HG03469 (cell line): Measurements from ENCODE around the gene CDH4.

Source experiments
- ATAC-seq: cut with Tn5 transposase; IDR thresholded peaks from one replicate; pipeline ENCODE4 v1.9.1; 2021; ENCODE audit warnings: mild to moderate bottlenecking, moderate library complexity, moderate number of reproducible peaks; ENCODE audit not compliant: unreplicated experiment

CDH4 gene

DNA sequence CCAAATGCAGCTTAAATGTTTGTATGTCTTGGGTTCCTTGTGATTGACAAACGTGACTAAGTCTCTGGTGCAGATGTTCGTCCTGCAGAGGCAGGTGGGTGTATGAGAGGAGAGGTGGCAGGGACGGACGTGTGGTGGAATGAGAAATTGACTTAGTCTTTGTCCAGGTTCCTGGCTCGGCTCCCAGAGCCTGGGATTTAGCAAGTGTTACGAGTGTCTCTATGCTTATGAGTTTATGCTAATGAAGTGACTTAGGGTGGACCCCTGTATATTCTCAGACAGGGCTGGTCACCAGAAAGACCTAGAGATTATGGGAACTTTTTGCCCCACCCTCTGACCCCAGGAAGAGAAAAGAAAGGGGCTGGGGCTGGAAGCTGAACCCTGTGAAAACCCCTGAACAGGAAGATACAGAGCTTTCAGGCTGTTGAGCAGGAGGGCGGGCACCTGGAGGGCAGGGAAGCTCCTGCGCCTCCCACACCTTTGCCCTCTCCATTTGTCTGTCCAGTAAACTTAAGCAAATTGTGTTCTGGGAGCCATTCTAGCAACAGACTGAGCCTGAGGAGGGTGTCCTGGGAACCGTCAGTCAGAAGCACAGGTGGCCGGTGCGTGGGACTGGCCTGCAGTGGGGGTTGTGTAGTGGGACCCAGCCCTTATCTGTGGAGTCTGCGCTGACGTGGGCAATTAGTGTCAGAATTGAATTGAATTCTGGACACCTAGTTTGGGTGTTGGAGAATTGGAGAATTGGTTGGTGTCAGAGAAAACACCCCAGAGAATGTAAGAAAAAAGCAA is 362.1 kb downstream of the CDH4 start:
- ATAC-seq, result no peak

GRCh38 chr20:61614706-61615100 is 362.6 kb downstream of the CDH4 start:
- no peak for ATAC-seq

- no peak for ATAC-seq
These were observed 363.7 kb downstream of the CDH4 start for GRCh38 chr20:61615806-61616205.

DNA sequence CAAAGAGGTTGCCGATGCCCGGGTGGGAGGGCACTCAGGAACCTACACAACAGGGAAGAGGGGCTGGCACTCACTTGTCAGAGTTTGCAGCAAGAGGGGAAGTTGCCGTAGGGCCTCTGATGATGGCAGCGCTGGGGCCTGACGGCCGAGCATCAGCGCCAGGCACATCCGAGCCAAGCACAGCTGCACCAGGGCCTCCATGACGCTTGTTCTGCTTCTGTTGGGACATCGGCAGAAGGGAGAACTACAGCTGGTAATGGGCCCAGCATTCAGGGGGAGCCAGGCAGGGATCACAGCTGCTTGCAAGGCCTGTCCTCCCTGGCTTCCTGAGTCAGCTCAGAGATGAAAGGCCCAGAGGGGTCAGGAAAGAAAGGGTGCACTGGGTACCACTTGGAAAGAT is 367.7 kb downstream of the CDH4 start:
- ATAC-seq, result no peak

- no peak for ATAC-seq
These were observed 368.1 kb downstream of the CDH4 start for GRCh38 chr20:61620174-61620573.

GRCh38 chr20:61621035-61621730 is 369.1 kb downstream of the CDH4 start:
- no peak for ATAC-seq

DNA sequence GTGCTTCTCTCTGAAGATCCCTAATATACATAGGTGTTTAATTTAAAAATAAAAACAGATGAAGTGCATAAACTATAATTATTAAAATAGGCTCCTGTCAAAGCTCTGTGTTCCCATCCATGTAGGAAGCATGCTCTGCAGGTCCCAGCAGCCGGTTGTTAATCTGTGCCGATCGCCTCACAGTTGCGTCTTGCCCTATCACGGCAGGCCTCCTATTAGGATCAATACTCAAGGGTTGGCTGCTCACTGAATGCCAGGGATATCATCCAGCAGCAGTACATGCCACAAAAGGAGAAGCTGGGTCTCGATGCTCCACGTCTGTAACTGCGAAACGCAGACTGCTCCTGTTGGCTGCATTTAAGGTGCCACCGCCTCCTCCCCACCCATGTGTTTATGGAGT is 369.8 kb downstream of the CDH4 start:
- no peak for ATAC-seq

- ATAC-seq, result no peak
These were observed 371.4 kb downstream of the CDH4 start for GRCh38 chr20:61623451-61623850.

DNA sequence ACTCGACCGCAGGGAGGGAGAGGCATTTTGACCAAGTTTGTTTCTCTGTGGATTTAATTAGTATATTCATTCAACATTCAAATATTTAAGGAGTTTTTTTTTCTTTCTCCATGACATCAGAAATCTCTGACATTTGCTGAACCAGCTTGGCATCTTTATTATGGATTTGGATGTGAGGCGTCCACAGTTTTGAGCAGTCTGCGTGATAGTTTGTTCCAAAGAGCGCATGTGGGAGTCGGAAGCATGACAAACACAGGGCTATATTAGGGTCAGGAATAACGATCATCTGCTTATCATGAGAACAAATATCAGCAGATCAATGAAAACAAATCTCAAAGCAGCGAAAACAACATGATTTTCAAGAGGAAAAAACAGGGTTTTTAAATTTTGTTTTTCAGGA is 373.2 kb downstream of the CDH4 start:
- no peak for ATAC-seq

DNA sequence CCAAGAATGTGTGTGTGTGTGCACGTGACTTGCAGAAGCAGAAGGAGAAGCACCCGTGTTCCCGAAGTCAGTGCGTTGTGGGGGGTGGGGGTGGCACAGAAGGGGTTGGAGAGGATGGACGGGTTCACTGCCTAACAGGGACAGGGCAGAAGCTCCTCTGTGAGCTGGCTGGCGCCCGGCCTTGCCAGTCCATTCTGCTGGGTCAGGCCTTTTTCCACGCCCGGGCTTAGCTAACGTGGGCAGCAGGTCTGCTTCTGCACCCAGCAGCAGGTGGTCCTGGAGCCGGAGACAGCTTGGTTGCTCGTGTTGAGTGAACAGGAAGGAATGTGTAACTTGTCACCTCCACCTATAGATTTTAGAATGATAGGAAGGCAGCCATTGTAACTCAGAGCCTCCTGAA is 374.4 kb downstream of the CDH4 start:
- no peak for ATAC-seq

DNA sequence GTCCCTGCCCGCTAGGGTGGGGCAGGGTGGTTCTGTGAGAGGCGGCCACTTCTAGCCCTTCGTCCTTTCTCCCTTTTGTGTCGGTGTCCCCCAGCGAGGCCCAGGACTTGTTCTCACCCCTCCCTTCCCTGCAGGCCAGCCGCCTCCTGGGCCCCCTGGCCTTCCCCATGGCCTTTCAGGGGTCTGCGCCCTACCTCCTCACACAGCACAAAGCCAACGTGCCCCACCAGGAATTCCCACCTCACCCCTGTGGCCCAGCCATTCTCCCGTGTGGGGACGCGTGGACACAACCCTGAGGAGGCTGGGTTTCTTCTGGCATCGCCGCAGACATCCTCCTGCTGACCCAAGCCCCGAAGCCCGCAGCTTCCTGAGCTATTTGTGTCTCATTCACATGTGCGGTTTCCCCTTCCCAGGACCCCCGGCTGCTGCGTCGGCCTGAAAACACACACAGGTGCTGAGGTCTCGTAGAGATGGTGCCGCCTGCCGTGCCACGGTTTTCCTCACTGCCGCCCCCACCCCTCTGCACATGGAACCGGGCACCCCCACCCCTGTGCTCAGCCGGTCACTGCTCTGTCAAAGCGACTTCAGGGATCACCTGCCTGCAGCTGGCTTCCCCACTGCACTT is 375.8 kb downstream of the CDH4 start:
- ATAC-seq, result no peak

DNA sequence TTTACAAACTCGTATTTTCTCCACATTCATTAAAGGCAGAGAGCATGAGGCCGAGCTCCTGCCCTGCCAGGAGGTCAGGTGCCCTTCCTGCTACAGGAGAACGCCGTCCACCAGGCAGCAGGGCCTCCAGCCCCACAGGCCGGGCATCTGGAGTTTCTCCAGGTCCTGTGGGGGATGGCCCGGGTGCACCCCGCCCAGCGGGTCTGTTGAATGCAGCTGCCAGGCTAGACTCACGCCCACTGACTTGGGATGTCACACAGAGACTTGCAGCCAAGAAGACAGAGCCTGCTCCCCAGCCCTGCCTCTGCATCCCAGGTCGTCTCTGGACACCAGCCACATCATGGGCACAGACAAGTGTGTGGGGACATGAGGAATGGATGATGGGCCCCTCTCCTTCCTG is 376.4 kb downstream of the CDH4 start:
- no peak for ATAC-seq

- ATAC-seq, result no peak
These were observed 377.0 kb downstream of the CDH4 start for GRCh38 chr20:61628901-61629601.

GRCh38 chr20:61629602-61630390 is 377.7 kb downstream of the CDH4 start:
- no peak for ATAC-seq

DNA sequence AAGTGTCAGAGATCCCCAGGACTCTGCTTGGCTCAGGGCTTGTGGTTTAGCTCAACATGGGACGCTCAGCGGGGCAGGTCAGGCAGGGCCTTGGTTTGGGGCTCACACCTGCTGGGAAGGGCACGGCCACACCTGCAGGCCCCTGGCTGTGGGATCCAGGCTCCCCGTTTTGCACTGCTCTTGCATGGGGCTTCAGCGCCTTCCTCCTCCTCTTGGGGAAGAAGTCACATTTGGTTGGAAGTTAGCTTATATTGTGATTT is 378.3 kb downstream of the CDH4 start:
- ATAC-seq, result no peak

- ATAC-seq, result no peak
These were observed 378.8 kb downstream of the CDH4 start for GRCh38 chr20:61630816-61631215.

- ATAC-seq, result no peak
These were observed 379.7 kb downstream of the CDH4 start for GRCh38 chr20:61631751-61632150.

- no peak for ATAC-seq
These were observed 380.9 kb downstream of the CDH4 start for GRCh38 chr20:61633004-61633403.

DNA sequence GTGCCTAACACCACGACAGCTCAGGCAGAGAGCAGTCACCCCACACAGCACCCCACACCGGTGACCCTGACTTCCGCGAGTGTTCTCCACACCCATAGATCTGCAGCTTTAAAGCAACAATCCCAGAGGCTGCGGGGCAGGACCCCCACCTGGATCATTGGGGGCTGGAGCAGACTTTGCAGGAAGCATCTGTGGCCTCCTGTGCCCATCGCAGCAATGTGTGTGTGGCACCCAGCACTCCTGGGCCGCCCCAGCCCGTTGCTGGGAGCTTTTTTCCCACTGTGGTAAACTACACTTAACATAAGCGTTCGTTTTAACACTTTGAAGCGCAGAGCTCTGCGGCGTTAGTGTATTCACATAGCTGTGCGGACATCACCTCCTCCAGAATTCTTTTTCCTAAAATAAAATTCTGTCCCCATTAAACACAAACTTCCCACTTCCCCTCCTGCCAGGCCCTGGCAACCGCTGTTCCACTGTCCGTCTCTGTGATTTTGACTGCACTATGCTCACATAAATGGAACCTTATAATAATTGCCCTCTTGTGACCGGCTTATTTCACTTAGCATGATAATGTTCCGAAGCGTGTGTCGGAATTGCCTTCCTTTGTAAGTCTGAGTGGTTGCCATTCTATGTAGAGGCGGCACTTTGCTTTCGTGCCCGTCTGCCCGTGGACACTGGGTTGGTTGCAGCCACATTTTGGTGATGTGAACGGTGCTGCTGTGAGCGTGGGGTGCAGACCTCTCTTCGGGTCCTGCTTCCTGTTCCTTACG is 382.5 kb downstream of the CDH4 start:
- no peak for ATAC-seq
